Gastrocnemius medialis (tissue), 4 donors: ENCODE results near the gene AGRN.
"Not testable (repeated sequence)": the region's sequence is repeated elsewhere in the genome, so short reads cannot be mapped to it uniquely, and the experiment has no call there.

Source experiments
- CTCF ChIP-seq, 5 experiments: fragments of 450-650 bp in 3 of 5; fragments of 200-600 bp in 2 of 5; sonication (generic) in 2 of 5; IDR thresholded peaks in 4 of 5; conservative IDR thresholded peaks in 1 of 5; 1 replicate in 4 of 5; 2 replicates in 1 of 5; pipeline ENCODE4 v1.5.1; 2016 to 2019; ENCODE audit warnings: antibody characterized with exemption in 5 of 5, mild to moderate bottlenecking in 3 of 5, moderate library complexity in 3 of 5
- POLR2A ChIP-seq, 2 donors: fragments of 450-650 bp; IDR thresholded peaks; one replicate each; pipeline ENCODE4 v1.6.1; 2017; ENCODE audit warnings: antibody characterized with exemption in 2 of 2, mild to moderate bottlenecking in 2 of 2, moderate library complexity in 2 of 2

- TF ChIP-seq POLR2A (IDR thresholded peaks at IDR 0.05); CTCF (IDR thresholded peaks at IDR 0.05 in 4 of 5, conservative IDR thresholded peaks at IDR 0.05 in 1 of 5): not testable (repeated sequence)
These were observed 11.1 kb downstream of the AGRN start for GRCh38 chr1:1030867-1031658.
